Mammary epithelial cell (primary cell): ENCODE measurements around the gene SRSF10.

Experiments
- EZH2 ChIP-seq: IDR thresholded peaks from 2 replicates; pipeline ENCODE4 v1.6.1; 2012; ENCODE audit warnings: low read length, inconsistent platforms, borderline replicate concordance
- TF ChIP-seq, protein P1 (sequence below), 2 donors: IDR thresholded peaks in 1 of 2; conservative IDR thresholded peaks in 1 of 2; 2 replicates each; pipeline ENCODE4 v1.5.1; 2011 to 2012; ENCODE audit warnings: inconsistent platforms in 2 of 2, low read length in 2 of 2, mild to moderate bottlenecking in 2 of 2, control low read depth in 1 of 2, low read depth in 1 of 2; ENCODE audit not compliant: insufficient read depth in 1 of 2; ENCODE audit errors: extremely low read depth in 1 of 2

DNA sequence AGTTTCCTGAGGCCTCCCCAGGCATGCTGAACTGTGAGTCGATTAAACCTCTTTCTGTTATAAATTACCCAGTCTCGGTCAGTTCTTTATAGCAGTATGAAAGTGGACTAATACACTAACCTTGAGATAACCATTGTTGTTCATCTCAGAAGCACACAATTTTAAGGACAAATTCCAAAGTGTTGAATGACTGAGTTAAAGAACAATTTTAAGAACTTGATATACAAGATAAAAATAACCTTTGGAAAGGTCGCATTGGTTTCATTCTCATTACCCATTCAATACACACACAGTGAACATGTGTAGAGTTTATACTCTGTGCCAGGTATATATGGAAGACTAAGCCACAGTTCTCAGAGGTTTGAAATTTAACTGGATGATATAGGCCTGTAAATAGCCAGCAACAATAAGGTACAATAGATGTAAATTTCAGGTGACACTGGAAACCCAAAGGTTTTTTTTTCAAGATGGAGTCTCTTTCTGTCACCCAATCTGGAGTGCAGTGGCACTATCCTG is 19.1 kb upstream of the SRSF10 start:
- TF ChIP-seq, protein P1, sequence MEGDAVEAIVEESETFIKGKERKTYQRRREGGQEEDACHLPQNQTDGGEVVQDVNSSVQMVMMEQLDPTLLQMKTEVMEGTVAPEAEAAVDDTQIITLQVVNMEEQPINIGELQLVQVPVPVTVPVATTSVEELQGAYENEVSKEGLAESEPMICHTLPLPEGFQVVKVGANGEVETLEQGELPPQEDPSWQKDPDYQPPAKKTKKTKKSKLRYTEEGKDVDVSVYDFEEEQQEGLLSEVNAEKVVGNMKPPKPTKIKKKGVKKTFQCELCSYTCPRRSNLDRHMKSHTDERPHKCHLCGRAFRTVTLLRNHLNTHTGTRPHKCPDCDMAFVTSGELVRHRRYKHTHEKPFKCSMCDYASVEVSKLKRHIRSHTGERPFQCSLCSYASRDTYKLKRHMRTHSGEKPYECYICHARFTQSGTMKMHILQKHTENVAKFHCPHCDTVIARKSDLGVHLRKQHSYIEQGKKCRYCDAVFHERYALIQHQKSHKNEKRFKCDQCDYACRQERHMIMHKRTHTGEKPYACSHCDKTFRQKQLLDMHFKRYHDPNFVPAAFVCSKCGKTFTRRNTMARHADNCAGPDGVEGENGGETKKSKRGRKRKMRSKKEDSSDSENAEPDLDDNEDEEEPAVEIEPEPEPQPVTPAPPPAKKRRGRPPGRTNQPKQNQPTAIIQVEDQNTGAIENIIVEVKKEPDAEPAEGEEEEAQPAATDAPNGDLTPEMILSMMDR (conservative IDR thresholded peaks at IDR 0.05 in 1 of 2, IDR thresholded peaks at IDR 0.05 in 1 of 2; ENCODE audit: extremely low read depth in 1 of 2, insufficient read depth in 1 of 2, low read depth in 1 of 2, low read length in 2 of 2), result no peak
- TF ChIP-seq EZH2, result no peak
